Cardiac muscle cell (in vitro differentiated cells and primary cell): ENCODE results near the gene RNF7. TPM values are rescaled to one million over a fixed set of nuclear protein-coding genes. Genes with fewer than 3 reads are reported as not detected.
"Not testable (repeated sequence)": the region's sequence is repeated elsewhere in the genome, so short reads cannot be mapped to it uniquely, and the experiment has no call there.

Source experiments
- DNase-seq, 2 donors: peaks; one replicate each; pipeline versions ENCODE4 v3.0.0 to v3.0.0-alpha.2; 2010 to 2017; ENCODE audit warnings: low read depth in 1 of 2, low spot score in 1 of 2
- H3K27ac ChIP-seq: fragments of 200-600 bp; sonication (generic); 2 replicates; pipeline ENCODE4 v1.5.1; 2016
- H3K27me3 ChIP-seq: fragments of 200-600 bp; sonication (generic); 2 replicates; pipeline ENCODE4 v1.6.0; 2016; ENCODE audit warnings: control low read depth
- H3K36me3 ChIP-seq: fragments of 200-600 bp; sonication (generic); 2 replicates; pipeline ENCODE4 v1.5.1; 2016; ENCODE audit warnings: control low read depth
- H3K4me1 ChIP-seq: fragments of 200-600 bp; sonication (generic); 2 replicates; pipeline ENCODE4 v1.8.1; 2017; ENCODE audit warnings: low read depth, mild to moderate bottlenecking, mixed run types
- H3K4me3 ChIP-seq: fragments of 200-600 bp; sonication (generic); 2 replicates; pipeline ENCODE4 v1.5.1; 2016; ENCODE audit warnings: mild to moderate bottlenecking
- H3K9me3 ChIP-seq: fragments of 200-600 bp; sonication (generic); 2 replicates; pipeline ENCODE4 v1.5.1; 2017; ENCODE audit warnings: low read depth, mild to moderate bottlenecking, control low read depth
- polyA plus RNA-seq: library from polyadenylated mRNA; unstranded; fragments of >200 nt; fragmentation: Nextera tagmentation; extraction: Ambion mirVana; gene quantifications from 2 replicates; pipeline ENCODE4 v1.2.1, GENCODE V29; 2016
- total RNA-seq: library from RNA; depleted of rRNA; stranded (reverse); fragments of >200 nt; gene quantifications from 2 replicates; pipeline ENCODE4 v1.2.3, GENCODE V29; 2016
- TF ChIP-seq, protein P1 (sequence below): IDR thresholded peaks from 2 replicates; pipeline ENCODE4 v1.5.1; 2012; ENCODE audit warnings: low read depth, mild to moderate bottlenecking, low read length

The RNF7 gene
- total and polyA plus RNA-seq, 2 experiments from 2014 or later = 73.0 to 234 TPM

DNA sequence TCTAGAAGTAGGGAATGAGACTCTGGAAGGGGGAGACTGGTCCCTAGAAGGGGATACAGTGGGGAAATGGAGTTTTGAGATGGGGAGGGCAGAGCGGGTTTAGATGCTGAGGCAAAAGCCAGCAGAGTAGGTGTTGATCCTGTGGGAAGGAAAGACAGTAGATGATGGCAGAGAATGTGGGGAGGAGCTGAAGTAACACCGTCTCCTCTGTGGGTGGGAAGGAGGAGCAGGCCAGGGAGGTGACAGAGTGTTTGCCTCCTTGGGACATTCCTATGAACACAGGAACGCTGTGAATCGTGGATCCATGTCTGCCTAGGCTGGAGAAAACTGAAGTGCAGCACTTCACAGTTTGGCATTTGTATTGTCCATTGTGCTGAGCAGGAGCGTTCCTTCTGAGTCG lies 45.5 kb downstream of the RNF7 start:
- Histone ChIP-seq H3K36me3 (no peaks in the 10 kb centered on the region), H3K27ac (no peak overlapping the region), H3K4me3 (no peak overlapping the region), H3K9me3 (no peaks in the 10 kb centered on the region), H3K27me3 (no peaks in the 10 kb centered on the region), H3K4me1 (no peaks in the 10 kb centered on the region)
- DNase-seq = no peak
- TF ChIP-seq, protein P1, sequence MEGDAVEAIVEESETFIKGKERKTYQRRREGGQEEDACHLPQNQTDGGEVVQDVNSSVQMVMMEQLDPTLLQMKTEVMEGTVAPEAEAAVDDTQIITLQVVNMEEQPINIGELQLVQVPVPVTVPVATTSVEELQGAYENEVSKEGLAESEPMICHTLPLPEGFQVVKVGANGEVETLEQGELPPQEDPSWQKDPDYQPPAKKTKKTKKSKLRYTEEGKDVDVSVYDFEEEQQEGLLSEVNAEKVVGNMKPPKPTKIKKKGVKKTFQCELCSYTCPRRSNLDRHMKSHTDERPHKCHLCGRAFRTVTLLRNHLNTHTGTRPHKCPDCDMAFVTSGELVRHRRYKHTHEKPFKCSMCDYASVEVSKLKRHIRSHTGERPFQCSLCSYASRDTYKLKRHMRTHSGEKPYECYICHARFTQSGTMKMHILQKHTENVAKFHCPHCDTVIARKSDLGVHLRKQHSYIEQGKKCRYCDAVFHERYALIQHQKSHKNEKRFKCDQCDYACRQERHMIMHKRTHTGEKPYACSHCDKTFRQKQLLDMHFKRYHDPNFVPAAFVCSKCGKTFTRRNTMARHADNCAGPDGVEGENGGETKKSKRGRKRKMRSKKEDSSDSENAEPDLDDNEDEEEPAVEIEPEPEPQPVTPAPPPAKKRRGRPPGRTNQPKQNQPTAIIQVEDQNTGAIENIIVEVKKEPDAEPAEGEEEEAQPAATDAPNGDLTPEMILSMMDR = no peak

DNA sequence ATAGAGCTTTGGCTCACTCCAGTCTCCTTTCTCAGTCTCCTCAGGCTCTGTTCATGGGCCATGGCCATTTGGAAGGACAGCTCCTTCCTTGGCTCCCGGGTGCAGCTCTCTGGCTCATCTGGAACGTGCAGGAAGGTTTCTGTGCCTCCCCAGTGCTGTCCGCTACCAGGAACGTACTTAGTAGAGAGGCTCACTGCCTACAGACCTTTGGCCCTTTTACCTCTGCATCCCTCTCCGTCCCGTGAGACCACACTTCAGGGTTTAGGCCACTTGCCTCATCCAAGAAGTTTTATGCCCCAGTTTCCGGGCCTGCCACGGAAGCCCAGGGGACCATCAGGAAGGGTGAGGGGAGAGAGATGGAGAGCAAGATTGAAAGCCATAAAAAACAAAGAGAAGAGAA lies 46.0 kb downstream of the RNF7 start:
- Histone ChIP-seq H3K4me3 (no peak overlapping the region), H3K4me1 (no peaks in the 10 kb centered on the region), H3K9me3 (no peaks in the 10 kb centered on the region), H3K27ac (no peak overlapping the region), H3K36me3 (no peaks in the 10 kb centered on the region), H3K27me3 (no peaks in the 10 kb centered on the region)
- TF ChIP-seq, protein P1 = no peak
- DNase-seq = no peak

DNA sequence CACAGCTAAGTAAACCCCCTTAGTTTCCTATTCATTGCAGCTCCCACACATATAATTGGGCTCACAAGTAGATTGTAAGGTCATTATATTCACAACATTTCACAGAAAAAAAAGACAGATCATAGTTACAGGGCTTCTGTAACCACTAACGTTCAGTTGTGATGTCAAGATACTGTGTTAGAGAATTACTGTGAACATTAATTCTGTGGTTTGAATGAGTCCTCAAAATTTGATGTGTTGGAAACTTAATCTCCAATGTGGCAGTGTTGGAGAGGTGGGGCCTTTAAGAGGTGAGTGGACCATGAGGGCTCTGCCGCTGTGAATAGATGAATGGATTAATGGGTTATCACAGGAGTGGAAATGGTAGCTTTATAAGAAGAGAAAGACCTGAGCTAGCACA lies 46.4 kb downstream of the RNF7 start:
- DNase-seq = no peak
- Histone ChIP-seq H3K27ac (no peak overlapping the region), H3K27me3 (no peaks in the 10 kb centered on the region), H3K4me1 (no peaks in the 10 kb centered on the region), H3K36me3 (no peaks in the 10 kb centered on the region), H3K9me3 (no peaks in the 10 kb centered on the region), H3K4me3 (no peak overlapping the region)
- TF ChIP-seq, protein P1 = no peak

DNA sequence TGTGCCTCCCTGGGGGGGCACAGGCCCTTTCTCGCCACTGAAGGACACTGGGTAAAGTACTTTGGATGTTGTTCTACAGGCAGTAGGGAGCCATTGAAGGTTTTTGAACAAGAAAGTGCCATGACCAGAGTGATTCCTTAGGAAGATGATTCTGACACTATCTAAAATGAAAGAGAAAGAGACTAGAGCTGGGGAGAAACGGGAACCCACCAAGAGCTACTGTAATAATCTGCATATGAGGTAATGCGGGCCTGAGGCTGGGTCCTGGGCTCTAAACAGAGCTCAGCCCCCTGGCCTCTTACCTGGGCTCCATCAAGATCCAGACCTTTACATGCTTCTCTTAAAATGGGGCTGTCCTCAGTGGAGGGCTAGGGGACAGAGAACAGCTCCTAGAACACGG lies 50.1 kb downstream of the RNF7 start:
- H3K4me1 ChIP-seq = no peaks in the 10 kb centered on the region
- H3K27me3 ChIP-seq = no peaks in the 10 kb centered on the region
- H3K36me3 ChIP-seq = no peaks in the 10 kb centered on the region
- H3K27ac ChIP-seq = no peak overlapping the region
- no peak for DNase-seq
- no peak overlapping the region for H3K4me3 ChIP-seq
- no peaks in the 10 kb centered on the region for H3K9me3 ChIP-seq
- TF ChIP-seq, protein P1 = no peak

DNA sequence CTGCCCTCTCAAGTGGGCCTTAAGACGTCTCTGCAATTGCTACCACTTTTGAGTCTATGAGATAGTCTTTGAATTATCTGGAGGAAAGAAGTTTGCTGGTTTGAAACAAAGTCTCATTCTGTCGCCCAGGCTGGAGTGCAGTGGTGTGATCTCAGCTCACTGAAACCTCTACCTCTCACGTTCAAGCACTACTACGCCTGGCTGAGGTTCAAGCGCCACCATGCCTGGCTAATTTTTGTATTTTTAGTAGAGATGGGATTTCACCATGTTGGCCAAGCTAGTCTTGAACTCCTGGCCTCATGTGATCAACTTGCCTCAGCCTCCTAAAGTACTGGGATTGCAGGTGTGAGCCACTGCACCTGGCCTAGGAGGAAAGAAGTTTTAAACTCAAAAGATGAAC lies 50.7 kb downstream of the RNF7 start:
- DNase-seq, H3K4me3 ChIP-seq, H3K27ac ChIP-seq, H3K4me1 ChIP-seq, H3K9me3 ChIP-seq, H3K36me3 ChIP-seq, H3K27me3 ChIP-seq: not testable (repeated sequence)

DNA sequence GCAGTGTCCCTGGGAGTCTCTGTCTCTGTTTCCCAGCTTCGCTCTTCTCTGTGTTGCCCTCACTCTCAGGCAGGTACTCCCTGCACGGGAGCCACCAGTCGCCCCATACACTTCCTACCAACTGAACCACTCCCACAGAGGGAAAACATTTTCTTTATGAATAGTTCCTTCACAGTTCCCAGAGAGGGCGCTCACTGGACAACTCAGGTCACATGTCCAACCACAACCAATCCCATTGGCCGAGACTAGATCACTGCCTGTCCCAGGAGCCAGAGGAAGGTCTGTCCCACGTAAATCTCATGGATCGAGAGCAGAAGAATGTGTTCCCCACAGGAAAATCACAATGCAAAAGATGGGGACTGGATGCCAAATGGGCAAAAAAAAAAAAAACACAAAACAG lies 51.2 kb downstream of the RNF7 start:
- TF ChIP-seq, protein P1 = no peak
- Histone ChIP-seq H3K9me3 (no peaks in the 10 kb centered on the region), H3K4me3 (no peak overlapping the region), H3K36me3 (no peaks in the 10 kb centered on the region), H3K27me3 (no peaks in the 10 kb centered on the region), H3K27ac (no peak overlapping the region), H3K4me1 (no peaks in the 10 kb centered on the region)
- DNase-seq = no peak
